HG02840 (cell line): ENCODE data around the gene EEFSEC.

ENCODE experiments used
- ATAC-seq: cut with Tn5 transposase; IDR thresholded peaks from one replicate; pipeline ENCODE4 v1.9.1; 2021; ENCODE audit warnings: mild to moderate bottlenecking, moderate library complexity, moderate number of reproducible peaks; ENCODE audit not compliant: unreplicated experiment, low FRiP score

The EEFSEC gene

DNA sequence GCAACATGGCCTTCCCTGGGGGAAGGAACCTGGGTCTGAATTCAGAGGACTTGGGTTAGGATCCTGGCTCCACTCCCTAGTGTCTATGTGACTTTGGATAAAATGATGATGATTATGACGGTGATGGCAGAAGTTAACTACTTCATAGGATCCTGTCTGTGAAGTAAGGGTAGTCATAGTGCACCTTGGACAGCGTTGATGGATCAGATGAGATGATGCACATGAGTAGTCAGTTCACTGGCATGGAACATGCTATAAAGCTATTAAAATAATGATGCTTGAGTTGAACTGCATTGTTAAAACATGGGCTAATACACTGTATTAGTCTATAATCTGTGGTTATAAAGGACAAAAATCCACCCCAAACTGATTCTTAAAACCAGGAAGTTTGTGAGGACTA is 62.0 kb downstream of the EEFSEC start:
- ATAC-seq, result no peak

DNA sequence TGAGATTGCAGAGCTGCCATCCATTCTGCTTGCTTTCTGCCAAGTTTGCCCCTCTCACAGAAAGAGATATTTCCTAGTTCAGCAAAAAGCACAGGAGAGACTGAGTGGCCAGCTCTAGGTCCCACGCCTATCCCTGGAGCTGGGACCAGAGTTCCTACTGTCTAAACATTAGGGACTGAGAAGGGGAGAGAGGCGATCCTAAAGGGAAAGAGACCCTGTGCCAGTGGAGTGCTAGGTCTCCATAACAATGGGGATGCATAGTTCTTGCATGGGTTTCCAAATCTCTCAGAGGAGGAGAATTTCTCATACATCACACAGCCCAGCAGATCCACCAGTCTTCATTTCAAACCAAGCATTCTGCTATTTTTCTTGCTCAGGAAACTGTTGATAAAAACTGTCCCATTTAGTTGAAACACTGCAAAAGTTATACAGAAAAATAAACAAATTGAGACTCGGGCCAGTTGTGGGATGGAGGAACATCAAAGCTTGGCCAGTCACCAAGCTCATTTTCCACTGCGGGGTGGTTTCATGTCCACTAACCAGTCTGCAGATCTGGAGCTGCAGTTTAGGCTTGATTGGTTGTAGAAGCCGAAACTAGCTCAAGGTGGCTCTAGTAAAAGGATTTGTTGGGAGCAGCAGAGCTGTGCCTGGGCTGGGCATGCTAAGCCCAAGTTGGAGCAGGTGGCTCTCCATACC is 62.7 kb downstream of the EEFSEC start:
- no peak for ATAC-seq

DNA sequence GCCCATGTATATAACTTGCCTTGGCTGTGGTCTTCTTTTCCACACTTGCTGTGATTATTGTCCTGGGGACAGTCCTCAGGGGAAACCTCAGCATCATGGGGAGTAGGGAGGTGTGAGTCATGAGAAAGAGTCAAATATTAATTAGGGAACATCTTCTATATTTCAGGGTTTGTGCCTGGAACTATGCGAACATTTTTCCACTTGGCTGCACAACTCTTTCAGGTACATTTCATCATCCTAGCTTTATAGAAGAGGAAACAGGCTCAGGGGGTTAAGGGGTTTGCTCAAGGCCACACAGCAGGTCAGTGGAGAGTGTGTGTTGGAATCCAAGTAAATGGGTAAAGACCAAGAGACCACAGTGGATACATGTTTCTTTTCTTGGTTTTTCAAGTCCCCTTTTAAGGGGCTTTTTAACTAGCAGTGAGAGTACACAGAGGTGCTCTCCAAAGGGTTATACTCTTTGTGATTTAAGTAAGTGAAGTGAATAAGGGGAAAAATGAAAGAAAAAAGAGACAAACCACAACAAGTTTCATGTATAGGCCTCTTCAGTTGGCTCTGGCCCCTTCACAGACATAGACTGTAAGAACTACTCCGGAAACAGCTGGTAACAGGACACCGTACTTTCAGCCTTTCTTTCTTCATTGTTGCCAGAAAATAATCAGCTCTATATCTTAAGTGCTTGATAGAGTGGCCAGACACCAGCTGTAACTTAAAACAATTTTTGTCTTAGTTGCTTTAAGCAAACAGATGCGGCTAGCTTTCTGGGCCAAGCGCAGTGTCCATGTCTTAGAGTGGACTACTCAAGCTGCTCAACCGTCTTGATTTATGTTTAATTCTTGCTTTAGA is 64.6 kb downstream of the EEFSEC start:
- no peak for ATAC-seq

- no peak for ATAC-seq
Measured at GRCh38 chr3:128218548-128219257, 65.4 kb downstream of the EEFSEC start.

DNA sequence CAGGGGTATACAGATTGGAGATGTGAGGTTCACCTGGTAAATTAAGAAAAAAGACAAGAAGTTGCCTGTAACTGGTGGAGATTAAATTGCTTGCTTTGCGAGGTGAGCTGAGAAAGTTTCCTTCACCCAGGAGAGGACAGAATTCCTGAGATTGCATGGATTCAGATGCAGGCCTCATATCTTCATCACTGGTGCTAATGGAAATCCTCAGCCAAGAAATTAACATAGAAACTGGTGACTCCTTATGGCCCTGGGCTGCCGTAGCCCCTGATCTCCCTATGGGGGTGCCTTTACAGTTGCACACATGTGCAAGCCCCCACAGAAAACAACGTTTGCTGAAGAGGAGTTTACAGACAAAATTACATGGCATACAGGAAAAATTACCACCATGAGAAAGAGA is 68.0 kb downstream of the EEFSEC start:
- ATAC-seq, result no peak

DNA sequence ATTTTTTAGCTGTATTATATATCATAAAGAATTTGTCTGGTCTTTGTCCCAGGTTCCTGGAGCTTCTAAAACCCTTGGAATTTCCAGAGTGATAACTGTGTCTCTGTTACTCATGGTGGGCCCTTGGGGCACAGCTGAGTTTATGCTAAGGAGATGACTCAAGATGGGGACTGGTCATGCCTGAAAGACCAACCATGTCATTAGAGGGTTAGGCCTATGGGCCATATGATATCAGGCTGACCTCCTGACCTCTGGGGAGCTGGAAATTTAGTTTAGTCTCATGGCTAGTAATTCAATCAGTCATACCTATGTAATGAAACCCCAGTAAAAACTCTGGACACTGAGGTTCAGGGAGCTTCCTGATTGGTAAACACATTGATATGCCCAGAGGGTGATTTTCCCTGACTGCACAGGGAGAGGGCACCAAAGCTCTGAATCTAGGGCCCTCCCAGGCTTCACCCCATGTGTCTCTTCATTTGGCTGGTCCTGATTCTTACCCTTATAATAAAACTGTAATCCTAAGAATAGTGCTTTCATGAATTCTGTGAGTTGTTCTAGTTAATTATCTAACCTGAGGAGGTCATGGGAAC is 69.6 kb downstream of the EEFSEC start:
- no peak for ATAC-seq

- ATAC-seq, result no peak
Measured at GRCh38 chr3:128226186-128226725, 73.0 kb downstream of the EEFSEC start.

- ATAC-seq, result no peak
Measured at GRCh38 chr3:128226795-128227395, 73.6 kb downstream of the EEFSEC start.

GRCh38 chr3:128227507-128227906 is 74.2 kb downstream of the EEFSEC start:
- ATAC-seq, result no peak

GRCh38 chr3:128228366-128228910 is 75.2 kb downstream of the EEFSEC start:
- ATAC-seq, result no peak

GRCh38 chr3:128229106-128229857 is 76.0 kb downstream of the EEFSEC start:
- no peak for ATAC-seq

DNA sequence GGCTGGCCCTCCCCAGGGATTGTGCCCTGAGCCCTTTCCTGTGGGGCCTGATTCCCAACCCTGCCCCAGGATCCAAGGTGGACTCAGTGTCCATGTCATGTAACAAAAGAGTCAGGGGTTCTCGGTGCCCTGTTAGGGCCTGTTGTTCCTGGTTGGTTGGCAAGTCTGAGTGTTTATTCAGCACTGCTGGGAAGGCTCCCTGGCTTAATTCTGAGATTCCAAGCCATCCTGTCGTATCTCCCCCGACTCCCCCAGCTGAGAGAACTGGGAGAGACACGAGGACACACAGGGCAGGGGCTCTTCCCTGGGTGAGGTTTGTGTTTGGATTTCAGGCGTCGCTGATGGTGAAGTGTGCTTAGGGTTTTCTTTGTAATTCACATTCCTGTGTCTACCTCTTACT is 78.3 kb downstream of the EEFSEC start:
- no peak for ATAC-seq

DNA sequence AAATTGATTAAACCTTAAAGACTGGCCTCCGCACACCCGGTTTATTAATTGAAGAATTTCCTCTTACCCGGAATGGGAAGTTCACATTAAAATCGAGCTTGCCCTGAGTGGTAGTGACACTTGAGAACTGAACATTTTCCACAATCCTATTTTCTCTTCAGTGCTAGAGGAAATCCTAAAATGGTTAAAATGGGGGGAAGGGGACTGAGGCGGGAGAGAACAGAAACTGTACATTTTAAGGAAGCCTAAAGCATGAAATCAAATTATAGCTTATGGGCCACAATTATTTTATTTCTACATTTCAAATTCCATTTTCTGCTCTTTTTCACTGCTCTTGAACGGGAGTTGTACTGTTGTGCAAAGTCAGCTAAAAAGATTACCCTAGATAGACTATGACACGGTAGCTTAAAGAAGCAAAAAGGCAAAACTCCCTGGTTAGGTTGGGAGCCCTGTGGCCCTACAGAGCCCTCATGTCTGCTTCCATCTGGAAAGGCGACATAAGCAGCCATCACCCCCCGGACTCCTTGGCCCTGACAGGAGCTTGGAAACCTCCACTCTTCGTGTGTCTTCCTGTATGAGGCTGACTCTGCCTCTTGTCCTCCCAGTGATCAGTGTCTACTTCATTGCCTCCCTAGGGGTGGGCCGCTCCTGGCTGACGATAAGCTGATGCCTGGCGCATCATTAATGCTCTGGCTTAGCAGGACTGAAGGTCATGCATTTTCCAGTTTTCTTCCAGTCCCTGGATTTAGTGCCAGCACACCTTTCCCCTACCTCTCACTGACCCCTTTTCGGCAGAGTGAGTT is 79.3 kb downstream of the EEFSEC start:
- ATAC-seq, result no peak

DNA sequence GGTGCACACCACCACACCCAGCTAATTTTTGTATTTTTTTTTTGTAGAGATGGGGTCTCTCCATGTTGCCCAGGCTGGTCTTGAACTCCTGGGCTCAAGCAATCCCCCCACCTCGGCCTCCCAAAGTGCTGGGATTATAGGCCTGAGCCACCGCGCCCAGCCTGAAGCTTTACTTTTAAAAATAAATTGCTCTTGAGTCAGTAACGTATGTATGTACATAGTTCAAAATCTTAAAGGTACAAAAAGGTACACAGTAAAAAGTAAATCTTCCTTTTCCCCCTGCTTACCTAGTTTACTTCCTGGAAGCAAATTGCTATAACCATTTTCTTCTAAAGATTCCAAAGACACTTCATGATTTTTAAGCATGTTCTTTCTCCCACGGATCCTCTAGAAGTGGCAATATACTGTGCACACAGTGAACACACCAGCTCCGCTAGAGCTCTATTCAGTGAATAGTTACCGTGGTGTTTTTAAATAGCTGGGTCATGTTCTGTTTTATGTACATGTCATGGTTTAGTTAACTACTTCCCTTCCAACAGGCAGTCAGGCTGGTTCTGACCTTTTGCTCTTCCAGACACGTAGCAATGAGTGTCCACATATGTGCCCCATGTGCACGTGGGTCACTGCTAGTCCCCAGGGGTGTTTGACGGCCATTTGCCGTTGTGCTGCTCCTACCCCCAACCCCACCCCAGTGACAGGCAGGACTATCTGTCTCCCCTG is 82.1 kb downstream of the EEFSEC start:
- no peak for ATAC-seq

DNA sequence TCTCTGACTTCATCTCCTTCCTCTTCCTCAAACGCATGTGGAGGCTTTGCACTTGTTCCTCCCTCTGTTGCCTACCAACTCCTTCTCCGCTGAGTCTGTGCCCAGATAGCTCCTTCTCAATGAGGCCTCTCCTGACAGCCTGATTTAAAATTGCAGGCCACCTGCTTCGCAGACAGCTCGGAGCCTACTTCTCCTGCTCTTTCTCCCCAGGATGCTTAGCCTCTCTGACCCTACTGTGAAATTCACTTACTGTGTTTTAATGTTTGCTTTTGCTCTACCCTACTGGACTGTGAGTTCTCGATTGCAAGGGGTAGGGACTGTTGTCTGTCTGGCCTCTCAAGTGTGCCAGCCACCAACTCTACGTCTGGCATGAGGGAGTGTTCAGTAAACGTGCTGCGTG is 83.4 kb downstream of the EEFSEC start:
- ATAC-seq, result no peak

GRCh38 chr3:128237348-128238183 is 84.3 kb downstream of the EEFSEC start:
- ATAC-seq, result no peak

DNA sequence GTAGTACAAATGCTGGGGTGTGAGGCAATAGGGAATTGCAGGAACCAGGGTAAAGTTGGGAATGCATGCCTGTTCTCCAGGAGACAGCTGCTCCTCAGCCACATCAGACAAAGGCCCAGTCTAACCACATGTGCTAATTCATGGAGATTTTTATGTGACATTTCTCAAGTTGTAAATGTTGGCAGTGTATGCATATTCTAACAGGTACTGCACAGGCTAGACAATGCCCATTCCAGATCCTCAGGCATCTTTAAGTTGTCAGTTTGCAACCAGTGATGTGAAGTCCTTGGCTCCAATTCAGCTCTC is 84.9 kb downstream of the EEFSEC start:
- no peak for ATAC-seq
